GM23338 (cell line): Measurements from ENCODE around the gene ETV6. TPM values are rescaled to one million over a fixed set of nuclear protein-coding genes. Genes with fewer than 3 reads are reported as not detected.

ENCODE experiments used
- ATAC-seq: fragments of 200-7000 bp; cut with Tn5 transposase; 3 replicates; pipeline ENCODE4 v1.9.1; 2020
- DNase-seq: peaks from one replicate; pipeline ENCODE4 v3.0.0-alpha.2; 2015; ENCODE audit warnings: low spot score
- H2AFZ ChIP-seq: fragments of 200-600 bp; sonication (generic); 2 replicates; pipeline ENCODE4 v1.8.0; 2016; ENCODE audit warnings: antibody characterized with exemption, mild to moderate bottlenecking, moderate library complexity
- H3F3A ChIP-seq: fragments of 200-600 bp; sonication (generic); replicated peaks from 2 replicates; pipeline ENCODE4 v1.8.0; 2017; ENCODE audit warnings: antibody characterized with exemption, mixed run types, low read depth
- H3K27ac ChIP-seq: fragments of 200-600 bp; sonication (generic); 2 replicates; pipeline ENCODE4 v1.6.1; 2016; ENCODE audit warnings: low read depth
- H3K27me3 ChIP-seq: fragments of 200-600 bp; sonication (generic); 2 replicates; pipeline ENCODE4 v1.8.0; 2016; ENCODE audit warnings: mild to moderate bottlenecking, mixed run types, moderate library complexity; ENCODE audit not compliant: insufficient read depth
- H3K36me3 ChIP-seq: fragments of 200-600 bp; sonication (generic); 2 replicates; pipeline ENCODE4 v1.8.0; 2016; ENCODE audit warnings: mild to moderate bottlenecking; ENCODE audit not compliant: insufficient read depth
- H3K4me1 ChIP-seq: fragments of 200-600 bp; sonication (generic); 2 replicates; pipeline ENCODE4 v1.8.0; 2016; ENCODE audit warnings: mild to moderate bottlenecking, moderate library complexity; ENCODE audit not compliant: insufficient read depth
- H3K4me2 ChIP-seq: fragments of 200-600 bp; sonication (generic); 2 replicates; pipeline ENCODE4 v1.7.1; 2017; ENCODE audit warnings: mixed run types
- H3K4me3 ChIP-seq: fragments of 200-600 bp; sonication (generic); 2 replicates; pipeline ENCODE4 v1.6.1; 2016; ENCODE audit warnings: mixed run types
- H3K79me2 ChIP-seq: fragments of 200-600 bp; sonication (generic); replicated peaks from 2 replicates; pipeline ENCODE4 v1.8.0; 2017; ENCODE audit warnings: mild to moderate bottlenecking; ENCODE audit not compliant: insufficient read depth
- H3K9me2 ChIP-seq: fragments of 200-600 bp; sonication (generic); 2 replicates; pipeline ENCODE4 v1.8.0; 2017; ENCODE audit not compliant: insufficient read depth
- H4K20me1 ChIP-seq: fragments of 200-600 bp; sonication (generic); replicated peaks from 2 replicates; pipeline ENCODE4 v1.8.0; 2017; ENCODE audit warnings: mild to moderate bottlenecking; ENCODE audit not compliant: insufficient read depth
- H3K27ac Mint-ChIP-seq: 2 replicates; pipeline ENCODE4 v1.8.0; 2020; ENCODE audit warnings: inconsistent platforms, mild to moderate bottlenecking, moderate library complexity, mixed read lengths
- H3K27me3 Mint-ChIP-seq: 3 replicates; pipeline ENCODE4 v1.8.0; 2022; ENCODE audit warnings: low read depth, mild to moderate bottlenecking, moderate library complexity, mixed read lengths, inconsistent platforms; ENCODE audit not compliant: insufficient read depth, poor library complexity
- H3K36me3 Mint-ChIP-seq: 3 replicates; pipeline ENCODE4 v1.8.0; 2021; ENCODE audit warnings: low read depth, mild to moderate bottlenecking, inconsistent platforms, moderate library complexity, mixed read lengths
- H3K4me1 Mint-ChIP-seq: 3 replicates; pipeline ENCODE4 v1.8.0; 2020; ENCODE audit warnings: mild to moderate bottlenecking, inconsistent platforms, mixed read lengths
- H3K4me3 Mint-ChIP-seq: 3 replicates; pipeline ENCODE4 v1.8.0; 2021; ENCODE audit warnings: moderate library complexity, mild to moderate bottlenecking, inconsistent platforms, mixed read lengths
- H3K9me3 Mint-ChIP-seq: 3 replicates; pipeline ENCODE4 v1.8.0; 2020; ENCODE audit warnings: moderate library complexity, mild to moderate bottlenecking, inconsistent platforms, mixed read lengths
- CREB1 ChIP-seq: fragments of 250-450 bp; sonication (Bioruptor Pico); IDR thresholded peaks from 2 replicates; pipeline ENCODE4 v1.5.0; 2020; ENCODE audit warnings: low read depth, mild to moderate bottlenecking, moderate library complexity
- CTCF ChIP-seq, 2 experiments: fragments of 200-600 bp in 1 of 2; sonication (generic) in 1 of 2; conservative IDR thresholded peaks; 2 replicates each; pipeline versions ENCODE4 v1.5.1 to v1.6.1; 2016 to 2017; ENCODE audit warnings: antibody characterized with exemption in 2 of 2, low read depth in 2 of 2, mild to moderate bottlenecking in 2 of 2, moderate library complexity in 1 of 2
- ETS1 ChIP-seq: IDR thresholded peaks from 2 replicates; pipeline ENCODE4 v1.6.1; 2016; ENCODE audit warnings: antibody characterized with exemption
- EZH2 ChIP-seq: fragments of 200-600 bp; sonication (generic); IDR thresholded peaks from one replicate; pipeline ENCODE4 v1.8.0; 2017; ENCODE audit warnings: antibody characterized with exemption, mild to moderate bottlenecking, low read depth; ENCODE audit not compliant: unreplicated experiment
- EZH2phosphoT487 ChIP-seq: fragments of 200-600 bp; sonication (generic); IDR thresholded peaks from one replicate; pipeline ENCODE4 v1.8.1; 2018; ENCODE audit warnings: antibody characterized with exemption; ENCODE audit not compliant: unreplicated experiment
- JUNB ChIP-seq: IDR thresholded peaks from one replicate; pipeline ENCODE4 v1.6.1; 2016; ENCODE audit warnings: antibody characterized with exemption; ENCODE audit not compliant: unreplicated experiment
- NANOG ChIP-seq: IDR thresholded peaks from 2 replicates; pipeline ENCODE4 v1.6.1; 2016; ENCODE audit warnings: antibody characterized with exemption, borderline replicate concordance
- POLR2AphosphoS5 ChIP-seq: IDR thresholded peaks from 2 replicates; pipeline ENCODE4 v1.6.1; 2016; ENCODE audit warnings: antibody characterized with exemption, low read depth
- REST ChIP-seq: IDR thresholded peaks from one replicate; pipeline ENCODE4 v1.6.1; 2018; ENCODE audit warnings: antibody characterized with exemption; ENCODE audit not compliant: unreplicated experiment
- STAT1 ChIP-seq: IDR thresholded peaks from one replicate; pipeline ENCODE4 v1.6.1; 2016; ENCODE audit warnings: antibody characterized with exemption; ENCODE audit not compliant: unreplicated experiment
- ZNF114 ChIP-seq: fragments of 250-450 bp; sonication (Bioruptor Pico); IDR thresholded peaks from 2 replicates; pipeline ENCODE4 v1.5.0; 2020; ENCODE audit warnings: mild to moderate bottlenecking, moderate library complexity
- polyA plus RNA-seq: library from polyadenylated mRNA; unstranded; fragments of >200 nt; fragmentation: Nextera tagmentation; extraction: Ambion mirVana; gene quantifications from 2 replicates; pipeline ENCODE4 v1.2.1, GENCODE V29; 2016
- total RNA-seq: library from RNA; depleted of rRNA; stranded (reverse); fragments of >200 nt; shearing (Covaris generic); gene quantifications from 2 replicates; pipeline ENCODE4 v1.2.3, GENCODE V29; 2014

Gene ETV6
- total and polyA plus RNA-seq, 2 experiments from 2014 or later: 7.5 to 15.1 TPM

GRCh38 chr12:11758087-11758486 is 108.6 kb downstream of the ETV6 start (continued):
- TF ChIP-seq NANOG: no peak
- TF ChIP-seq ZNF114: no peak
- TF ChIP-seq EZH2phosphoT487: no peak

- Histone ChIP-seq H2AFZ (no peak overlapping the region), H3K79me2 (no peaks in the 10 kb centered on the region; the same call in 1 of the 2 replicates), H3K4me1 (peaks cover 23% of the 10 kb centered on the region), H4K20me1 (no peaks in the 10 kb centered on the region), H3K4me3 (no peak overlapping the region), H3K36me3 (no peaks in the 10 kb centered on the region), H3K27me3 (no peaks in the 10 kb centered on the region), H3K9me2 (peaks cover 9% of the 10 kb centered on the region; the same call in 1 of the 2 replicates), H3K4me2 (no peak overlapping the region), H3F3A (no peaks in the 10 kb centered on the region), H3K27ac (no peak overlapping the region)
- H3K4me3 Mint-ChIP-seq: no peak overlapping the region
- DNase-seq (no peak), ATAC-seq (no peak)
- TF ChIP-seq ZNF114 (no peak), POLR2AphosphoS5 (no peak), NANOG (no peak), ETS1 (no peak), CREB1 (CRISPR knock-in tag) (no peak), EZH2phosphoT487 (no peak), STAT1 (no peak), JUNB (no peak), EZH2 (no peak)
- H3K27me3 Mint-ChIP-seq: peaks cover 5% of the 10 kb centered on the region
- H3K9me3 Mint-ChIP-seq: no peaks in the 10 kb centered on the region
- no peaks in the 10 kb centered on the region for H3K36me3 Mint-ChIP-seq
- H3K27ac Mint-ChIP-seq: no peak overlapping the region
- H3K4me1 Mint-ChIP-seq: peaks cover 32% of the 10 kb centered on the region
Measured at GRCh38 chr12:11758510-11759493, 109.3 kb downstream of the ETV6 start.

- Mint-ChIP-seq H3K36me3 (no peaks in the 10 kb centered on the region), H3K9me3 (no peaks in the 10 kb centered on the region), H3K4me3 (no peak overlapping the region), H3K27ac (no peak overlapping the region), H3K4me1 (peaks cover 37% of the 10 kb centered on the region), H3K27me3 (peaks cover 5% of the 10 kb centered on the region)
- Histone ChIP-seq H3K27ac (no peak overlapping the region), H3K9me2 (peaks cover 9% of the 10 kb centered on the region; the same call in 1 of the 2 replicates), H3K27me3 (no peaks in the 10 kb centered on the region), H2AFZ (no peak overlapping the region), H3K4me2 (no peak overlapping the region), H3K79me2 (no peaks in the 10 kb centered on the region; the same call in 1 of the 2 replicates), H3F3A (no peaks in the 10 kb centered on the region), H4K20me1 (no peaks in the 10 kb centered on the region), H3K4me3 (no peak overlapping the region), H3K36me3 (no peaks in the 10 kb centered on the region), H3K4me1 (peaks cover 23% of the 10 kb centered on the region)
- no peak for DNase-seq
- no peak for ATAC-seq
- no peak for TF ChIP-seq CTCF (conservative IDR thresholded peaks at IDR 0.05; ENCODE audit: low read depth in 2 of 2)
- no peak for TF ChIP-seq ETS1
- TF ChIP-seq JUNB: no peak
- TF ChIP-seq EZH2: no peak
- no peak for TF ChIP-seq CREB1 (CRISPR knock-in tag)
- no peak for TF ChIP-seq REST
Measured at GRCh38 chr12:11759494-11759878, 110.0 kb downstream of the ETV6 start.
